ENCODE results near the gene PIBF1.
A peak's percentile ranks its signal among the peaks of the same experiment; 100 is the strongest.
"Not testable (repeated sequence)": the region's sequence is repeated elsewhere in the genome, so short reads cannot be mapped to it uniquely, and the experiment has no call there.

Gene PIBF1

DNA sequence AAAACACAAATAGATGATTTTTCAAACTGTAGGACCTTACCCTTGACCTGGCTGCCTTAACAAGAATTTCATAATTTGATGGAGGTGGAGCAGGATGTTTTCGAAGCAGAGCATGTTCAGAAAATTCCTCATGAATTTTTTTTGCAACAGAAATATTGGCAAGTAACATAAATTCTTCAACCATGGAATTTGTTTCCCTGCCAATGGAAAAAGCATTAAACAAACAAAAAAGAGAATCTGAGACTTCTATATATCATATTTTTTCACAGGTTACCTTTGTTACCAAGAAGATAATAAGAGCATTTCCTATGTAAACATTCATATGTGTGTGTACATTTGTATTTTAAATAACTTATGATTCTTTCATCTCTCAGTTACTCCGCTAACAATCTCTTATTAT is 18.5 kb upstream of the PIBF1 start:
- H3K9ac ChIP-seq (ENCODE audit: insufficient read length), result no peak overlapping the region
- no peak for DNase-seq (ENCODE audit: low read depth, low spot score)
- peaks cover 98% of the 10 kb centered on the region for H3K36me3 ChIP-seq (ENCODE audit: insufficient read depth, low read length)
- H3K27ac ChIP-seq, result no peak overlapping the region
- TF ChIP-seq POLR2AphosphoS5 (IDR thresholded peaks at IDR 0.05; ENCODE audit: borderline replicate concordance, low read depth, low read length) (no peak), FOXP2 (optimal IDR thresholded peaks at IDR 0.05; ENCODE audit: control extremely low read depth, extremely low read length, insufficient read depth) (no peak), EZH2 (IDR thresholded peaks at IDR 0.05) (no peak)
- H3K4me3 ChIP-seq, result no peak overlapping the region
- no peaks in the 10 kb centered on the region for H3K9me3 ChIP-seq (ENCODE audit: low read depth, low read length)

- peaks cover 89% of the 10 kb centered on the region for H3K36me3 ChIP-seq (ENCODE audit: insufficient read depth, low read length)
Observed at GRCh38 chr13:72774019-72774418, 7.9 kb upstream of the PIBF1 start.

GRCh38 chr13:72782717-72783116 is 784 bp downstream of the PIBF1 start:
- H3K9me3 ChIP-seq (ENCODE audit: low read depth, low read length), result no peaks in the 10 kb centered on the region
- H3K27ac ChIP-seq, result no peak overlapping the region; the same call in 1 of the 2 replicates
- peak overlapping the region; percentile 93 for H3K9ac ChIP-seq (ENCODE audit: insufficient read length)
- H3K36me3 ChIP-seq (ENCODE audit: insufficient read depth, low read length), result peaks cover 38% of the 10 kb centered on the region
- H3K4me3 ChIP-seq, result peak overlapping the region; percentile 100
- TF ChIP-seq EZH2 (IDR thresholded peaks at IDR 0.05) (no peak), POLR2AphosphoS5 (IDR thresholded peaks at IDR 0.05; ENCODE audit: borderline replicate concordance, low read depth, low read length) (no peak), FOXP2 (optimal IDR thresholded peaks at IDR 0.05; ENCODE audit: control extremely low read depth, extremely low read length, insufficient read depth) (no peak)
- DNase-seq (ENCODE audit: low read depth, low spot score), result no peak

More at GRCh38 chr13:72774019-72774418, 7.9 kb upstream of the PIBF1 start:
- H3K4me3 ChIP-seq, result no peak overlapping the region
- H3K9ac ChIP-seq (ENCODE audit: insufficient read length), result no peak overlapping the region
- H3K9me3 ChIP-seq (ENCODE audit: low read depth, low read length), result no peaks in the 10 kb centered on the region
- no peak overlapping the region for H3K27ac ChIP-seq
- no peak for TF ChIP-seq FOXP2 (optimal IDR thresholded peaks at IDR 0.05; ENCODE audit: control extremely low read depth, extremely low read length, insufficient read depth)
- no peak for TF ChIP-seq POLR2AphosphoS5 (IDR thresholded peaks at IDR 0.05; ENCODE audit: borderline replicate concordance, low read depth, low read length)
- no peak for TF ChIP-seq EZH2 (IDR thresholded peaks at IDR 0.05)
- no peak for DNase-seq (ENCODE audit: low read depth, low spot score)

- peaks cover 25% of the 10 kb centered on the region for H3K36me3 ChIP-seq (ENCODE audit: insufficient read depth, low read length)
- H3K9ac ChIP-seq (ENCODE audit: insufficient read length); H3K27ac ChIP-seq; H3K4me3 ChIP-seq; H3K9me3 ChIP-seq (ENCODE audit: low read depth, low read length); DNase-seq (ENCODE audit: low read depth, low spot score): not testable (repeated sequence)
Observed at GRCh38 chr13:72784679-72785078, 2.7 kb downstream of the PIBF1 start.

GRCh38 chr13:72788831-72789230 is 6.9 kb downstream of the PIBF1 start:
- Histone ChIP-seq H3K27ac (no peak overlapping the region), H3K36me3 (ENCODE audit: insufficient read depth, low read length) (peaks cover 51% of the 10 kb centered on the region), H3K9me3 (ENCODE audit: low read depth, low read length) (no peaks in the 10 kb centered on the region), H3K4me3 (no peak overlapping the region), H3K9ac (ENCODE audit: insufficient read length) (no peak overlapping the region)
- DNase-seq (ENCODE audit: low read depth, low spot score), result no peak
- TF ChIP-seq EZH2 (IDR thresholded peaks at IDR 0.05) (no peak), FOXP2 (optimal IDR thresholded peaks at IDR 0.05; ENCODE audit: control extremely low read depth, extremely low read length, insufficient read depth) (no peak), POLR2AphosphoS5 (IDR thresholded peaks at IDR 0.05; ENCODE audit: borderline replicate concordance, low read depth, low read length) (no peak)

- DNase-seq (ENCODE audit: low read depth, low spot score), result no peak
- no peak overlapping the region for H3K4me3 ChIP-seq
- TF ChIP-seq FOXP2 (optimal IDR thresholded peaks at IDR 0.05; ENCODE audit: control extremely low read depth, extremely low read length, insufficient read depth) (no peak), POLR2AphosphoS5 (IDR thresholded peaks at IDR 0.05; ENCODE audit: borderline replicate concordance, low read depth, low read length) (no peak), EZH2 (IDR thresholded peaks at IDR 0.05) (no peak)
- H3K36me3 ChIP-seq (ENCODE audit: insufficient read depth, low read length), result peaks cover 54% of the 10 kb centered on the region
- no peak overlapping the region for H3K9ac ChIP-seq (ENCODE audit: insufficient read length)
- no peak overlapping the region for H3K27ac ChIP-seq
- no peaks in the 10 kb centered on the region for H3K9me3 ChIP-seq (ENCODE audit: low read depth, low read length)
Observed at GRCh38 chr13:72792640-72793039, 10.7 kb downstream of the PIBF1 start.

GRCh38 chr13:72798817-72799216 is 16.9 kb downstream of the PIBF1 start:
- no peak overlapping the region for H3K27ac ChIP-seq
- no peak overlapping the region for H3K9ac ChIP-seq (ENCODE audit: insufficient read length)
- DNase-seq (ENCODE audit: low read depth, low spot score), result no peak
- TF ChIP-seq POLR2AphosphoS5 (IDR thresholded peaks at IDR 0.05; ENCODE audit: borderline replicate concordance, low read depth, low read length) (no peak), FOXP2 (optimal IDR thresholded peaks at IDR 0.05; ENCODE audit: control extremely low read depth, extremely low read length, insufficient read depth) (no peak), EZH2 (IDR thresholded peaks at IDR 0.05) (no peak)
- H3K9me3 ChIP-seq (ENCODE audit: low read depth, low read length), result no peaks in the 10 kb centered on the region
- no peak overlapping the region for H3K4me3 ChIP-seq
- peaks cover 45% of the 10 kb centered on the region for H3K36me3 ChIP-seq (ENCODE audit: insufficient read depth, low read length)

DNA sequence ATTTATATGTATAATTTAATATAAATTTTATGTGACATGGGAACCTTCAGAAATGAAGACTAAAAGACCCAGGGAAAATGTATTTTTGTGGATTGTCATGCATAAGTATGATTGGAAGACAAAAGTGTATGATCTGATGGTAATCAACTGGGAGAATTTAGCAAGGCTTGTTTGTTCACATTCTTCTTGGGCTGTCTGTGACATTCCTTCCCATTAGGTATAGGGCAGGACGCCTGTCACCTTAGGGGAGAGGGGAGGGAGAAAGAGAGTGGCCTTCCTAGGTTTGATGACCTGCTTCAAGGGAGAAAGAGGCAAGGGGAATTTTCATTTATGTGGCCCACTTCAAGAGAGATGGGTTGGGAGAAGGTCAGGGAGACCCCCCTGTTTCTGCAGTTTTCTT is 22.4 kb downstream of the PIBF1 start:
- TF ChIP-seq POLR2AphosphoS5 (IDR thresholded peaks at IDR 0.05; ENCODE audit: borderline replicate concordance, low read depth, low read length) (no peak), FOXP2 (optimal IDR thresholded peaks at IDR 0.05; ENCODE audit: control extremely low read depth, extremely low read length, insufficient read depth) (no peak), EZH2 (IDR thresholded peaks at IDR 0.05) (no peak)
- no peak overlapping the region for H3K27ac ChIP-seq
- no peak overlapping the region for H3K4me3 ChIP-seq
- DNase-seq (ENCODE audit: low read depth, low spot score), result no peak
- peaks cover 27% of the 10 kb centered on the region for H3K36me3 ChIP-seq (ENCODE audit: insufficient read depth, low read length)
- no peaks in the 10 kb centered on the region for H3K9me3 ChIP-seq (ENCODE audit: low read depth, low read length)
- H3K9ac ChIP-seq (ENCODE audit: insufficient read length), result no peak overlapping the region

DNA sequence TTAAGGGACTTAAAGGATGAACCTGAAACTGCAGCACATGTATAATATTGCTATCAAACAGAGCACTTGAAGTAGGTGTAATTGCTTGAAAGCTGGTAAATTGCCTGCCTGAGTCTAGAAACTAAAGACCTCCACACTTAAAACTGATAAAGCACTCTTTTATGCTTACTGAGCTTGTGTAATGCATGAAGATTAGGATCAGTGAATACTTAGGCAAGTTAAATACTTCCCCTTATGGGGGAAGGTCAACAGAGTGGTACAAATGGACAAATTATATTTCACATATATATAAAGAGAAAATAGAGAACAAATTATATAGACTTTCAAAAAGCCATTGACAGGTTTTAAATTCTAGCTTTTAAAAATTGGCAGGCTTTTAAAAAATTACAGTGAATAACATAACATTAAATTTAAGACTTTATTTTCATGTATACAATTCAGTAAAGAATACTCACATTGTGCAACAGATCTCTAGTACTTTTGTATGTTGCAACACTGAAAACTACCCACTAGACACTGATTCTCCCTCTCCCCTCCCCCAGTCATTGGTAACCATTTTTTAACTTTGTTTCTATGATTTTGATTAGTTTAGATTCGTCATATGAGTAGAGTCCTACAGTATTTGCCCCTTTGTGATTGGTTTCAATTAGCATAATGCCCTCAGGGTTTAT is 23.9 kb downstream of the PIBF1 start:
- peaks cover 22% of the 10 kb centered on the region for H3K36me3 ChIP-seq (ENCODE audit: insufficient read depth, low read length)
- no peaks in the 10 kb centered on the region for H3K9me3 ChIP-seq (ENCODE audit: low read depth, low read length)
- no peak for DNase-seq (ENCODE audit: low read depth, low spot score)
- no peak overlapping the region for H3K4me3 ChIP-seq
- TF ChIP-seq FOXP2 (optimal IDR thresholded peaks at IDR 0.05; ENCODE audit: control extremely low read depth, extremely low read length, insufficient read depth), result no peak
- TF ChIP-seq EZH2 (IDR thresholded peaks at IDR 0.05), result no peak
- no peak for TF ChIP-seq POLR2AphosphoS5 (IDR thresholded peaks at IDR 0.05; ENCODE audit: borderline replicate concordance, low read depth, low read length)
- no peak overlapping the region for H3K27ac ChIP-seq
- no peak overlapping the region for H3K9ac ChIP-seq (ENCODE audit: insufficient read length)

- H3K27ac ChIP-seq; H3K4me3 ChIP-seq; H3K9me3 ChIP-seq (ENCODE audit: low read depth, low read length); H3K9ac ChIP-seq (ENCODE audit: insufficient read length); DNase-seq (ENCODE audit: low read depth, low spot score): not testable (repeated sequence)
- H3K36me3 ChIP-seq (ENCODE audit: insufficient read depth, low read length), result peaks cover 20% of the 10 kb centered on the region
Observed at GRCh38 chr13:72806514-72806913, 24.6 kb downstream of the PIBF1 start.

Measured in SK-N-MC (cell line).